Fibroblast of peridontal ligament (primary cell): ENCODE measurements around the gene TMEM150C.
A peak's percentile ranks its signal among the peaks of the same experiment; 100 is the strongest.
"Not testable (repeated sequence)": the region's sequence is repeated elsewhere in the genome, so short reads cannot be mapped to it uniquely, and the experiment has no call there.

Source experiments
- DNase-seq: peaks from one replicate; pipeline ENCODE4 v3.0.0-alpha.2; 2010; ENCODE audit errors: extremely low read depth

The TMEM150C gene

GRCh38 chr4:82473621-82474164, 88.1 kb downstream of the TMEM150C start:
- no peak for DNase-seq

- DNase-seq: not testable (repeated sequence)
Observed at GRCh38 chr4:82473080-82473479, 88.7 kb downstream of the TMEM150C start.

GRCh38 chr4:82469791-82470345, 91.9 kb downstream of the TMEM150C start:
- DNase-seq: peak; percentile 57

GRCh38 chr4:82467471-82467870, 94.3 kb downstream of the TMEM150C start:
- DNase-seq: peak; percentile 18

- DNase-seq: no peak
Observed at GRCh38 chr4:82463221-82463620, 98.6 kb downstream of the TMEM150C start.

GRCh38 chr4:82462415-82462831, 99.4 kb downstream of the TMEM150C start:
- DNase-seq: peak; percentile 94

GRCh38 chr4:82461710-82462109, 100.1 kb downstream of the TMEM150C start:
- DNase-seq: no peak

GRCh38 chr4:82458729-82459128, 103.1 kb downstream of the TMEM150C start:
- DNase-seq: no peak

- no peak for DNase-seq
Observed at GRCh38 chr4:82457266-82457665, 104.5 kb downstream of the TMEM150C start.

GRCh38 chr4:82452026-82452425, 109.8 kb downstream of the TMEM150C start:
- no peak for DNase-seq

GRCh38 chr4:82450966-82451755, 110.6 kb downstream of the TMEM150C start:
- DNase-seq: no peak

- no peak for DNase-seq
Observed at GRCh38 chr4:82447886-82448285, 113.9 kb downstream of the TMEM150C start.

- no peak for DNase-seq
Observed at GRCh38 chr4:82439088-82439487, 122.7 kb downstream of the TMEM150C start.

GRCh38 chr4:82437285-82438005, 124.3 kb downstream of the TMEM150C start:
- peak; percentile 44 for DNase-seq

- no peak for DNase-seq
Observed at GRCh38 chr4:82436780-82437179, 125.0 kb downstream of the TMEM150C start.

GRCh38 chr4:82436130-82436529, 125.7 kb downstream of the TMEM150C start:
- no peak for DNase-seq

GRCh38 chr4:82434949-82435348, 126.8 kb downstream of the TMEM150C start:
- DNase-seq: no peak

GRCh38 chr4:82433791-82434190, 128.0 kb downstream of the TMEM150C start:
- no peak for DNase-seq
